Measurements from ENCODE around the gene PTCRA.
"Not testable (repeated sequence)": the region's sequence is repeated elsewhere in the genome, so short reads cannot be mapped to it uniquely, and the experiment has no call there.

PTCRA gene

GRCh38 chr6:42891199-42891722 is 24.6 kb upstream of the PTCRA start:
- H3K27me3 ChIP-seq (ENCODE audit: low read depth), result no peaks in the 10 kb centered on the region
- peak overlapping the region; percentile 98 for H3K4me3 ChIP-seq
- in situ Hi-C loops (cut with MboI; ENCODE audit: low sequenced_read_pairs), result loop anchor here (25.0 kb wide), 3 partner anchors 154 to 804 kb away; partner anchors contain the start of genes MRPS10 and TBCC
- H3K36me3 ChIP-seq (replicated peaks), result peaks cover 17% of the 10 kb centered on the region
- H3K4me1 ChIP-seq, result peaks cover 11% of the 10 kb centered on the region
- DNase-seq (ENCODE audit: low spot score in 2 of 2), result no peak
- no peaks in the 10 kb centered on the region for H3K9me3 ChIP-seq

GRCh38 chr6:42894041-42894828 is 21.6 kb upstream of the PTCRA start:
- H3K27me3 ChIP-seq (ENCODE audit: low read depth); H3K36me3 ChIP-seq (replicated peaks); H3K9me3 ChIP-seq; DNase-seq (ENCODE audit: low spot score in 2 of 2); H3K4me3 ChIP-seq: not testable (repeated sequence)
- H3K4me1 ChIP-seq, result peaks cover 11% of the 10 kb centered on the region
- in situ Hi-C loops (cut with MboI; ENCODE audit: low sequenced_read_pairs), result loop anchor here (25.0 kb wide), 3 partner anchors 157 to 807 kb away; partner anchors contain the start of genes MRPS10 and TBCC

- H3K9me3 ChIP-seq, result no peaks in the 10 kb centered on the region
- DNase-seq (ENCODE audit: low spot score in 2 of 2), result no peak
- in situ Hi-C loops (cut with MboI; ENCODE audit: low sequenced_read_pairs), result loop anchor here (25.0 kb wide), 3 partner anchors 159 to 809 kb away; partner anchors contain the start of genes MRPS10 and TBCC
- H3K27me3 ChIP-seq (ENCODE audit: low read depth), result no peaks in the 10 kb centered on the region
- no peaks in the 10 kb centered on the region for H3K36me3 ChIP-seq (replicated peaks)
- H3K4me3 ChIP-seq, result no peak overlapping the region
- peaks cover under 1% of the 10 kb centered on the region for H3K4me1 ChIP-seq
Measured at GRCh38 chr6:42896178-42896719, 19.6 kb upstream of the PTCRA start.

GRCh38 chr6:42898891-42899361 is 16.9 kb upstream of the PTCRA start:
- Histone ChIP-seq H3K9me3 (no peaks in the 10 kb centered on the region), H3K4me3 (no peak overlapping the region), H3K36me3 (replicated peaks) (no peaks in the 10 kb centered on the region), H3K27me3 (ENCODE audit: low read depth) (no peaks in the 10 kb centered on the region), H3K4me1 (peaks cover 11% of the 10 kb centered on the region)
- in situ Hi-C loops (cut with MboI; ENCODE audit: low sequenced_read_pairs), result loop anchor here (25.0 kb wide), 3 partner anchors 162 to 812 kb away; partner anchors contain the start of genes MRPS10 and TBCC
- DNase-seq (ENCODE audit: low spot score in 2 of 2), result peak; percentile 62 to 88

GRCh38 chr6:42899871-42900270 is 16.0 kb upstream of the PTCRA start:
- peaks cover 11% of the 10 kb centered on the region for H3K4me1 ChIP-seq
- no peak for DNase-seq (ENCODE audit: low spot score in 2 of 2)
- no peaks in the 10 kb centered on the region for H3K27me3 ChIP-seq (ENCODE audit: low read depth)
- in situ Hi-C loops (cut with MboI; ENCODE audit: low sequenced_read_pairs), result loop anchor here (25.0 kb wide), 3 partner anchors 163 to 813 kb away; partner anchors contain the start of genes MRPS10 and TBCC
- H3K4me3 ChIP-seq, result no peak overlapping the region
- no peaks in the 10 kb centered on the region for H3K36me3 ChIP-seq (replicated peaks)
- H3K9me3 ChIP-seq, result no peaks in the 10 kb centered on the region

GRCh38 chr6:42901538-42901957 is 14.3 kb upstream of the PTCRA start:
- Histone ChIP-seq H3K4me1 (peaks cover 11% of the 10 kb centered on the region), H3K36me3 (replicated peaks) (no peaks in the 10 kb centered on the region), H3K9me3 (no peaks in the 10 kb centered on the region), H3K27me3 (ENCODE audit: low read depth) (no peaks in the 10 kb centered on the region), H3K4me3 (no peak overlapping the region)
- in situ Hi-C loops (cut with MboI; ENCODE audit: low sequenced_read_pairs), result no loop called here
- peak; percentile 82 to 87 for DNase-seq (ENCODE audit: low spot score in 2 of 2)

GRCh38 chr6:42902429-42903263 is 13.2 kb upstream of the PTCRA start:
- DNase-seq (ENCODE audit: low spot score in 2 of 2), result peak in 1 of 2 experiments; percentile 28
- H3K36me3 ChIP-seq (replicated peaks); H3K27me3 ChIP-seq (ENCODE audit: low read depth); H3K9me3 ChIP-seq; in situ Hi-C loops (cut with MboI; ENCODE audit: low sequenced_read_pairs); H3K4me3 ChIP-seq: not testable (repeated sequence)
- H3K4me1 ChIP-seq, result peaks cover 11% of the 10 kb centered on the region

GRCh38 chr6:42904467-42904866 is 11.4 kb upstream of the PTCRA start:
- Histone ChIP-seq H3K36me3 (replicated peaks) (no peaks in the 10 kb centered on the region), H3K4me3 (no peak overlapping the region), H3K4me1 (peaks cover 11% of the 10 kb centered on the region), H3K9me3 (no peaks in the 10 kb centered on the region), H3K27me3 (ENCODE audit: low read depth) (no peaks in the 10 kb centered on the region)
- DNase-seq (ENCODE audit: low spot score in 2 of 2), result no peak
- in situ Hi-C loops (cut with MboI; ENCODE audit: low sequenced_read_pairs), result no loop called here

- Histone ChIP-seq H3K9me3 (no peaks in the 10 kb centered on the region), H3K27me3 (ENCODE audit: low read depth) (no peaks in the 10 kb centered on the region), H3K36me3 (replicated peaks) (no peaks in the 10 kb centered on the region), H3K4me3 (no peak overlapping the region), H3K4me1 (peaks cover 5% of the 10 kb centered on the region)
- DNase-seq (ENCODE audit: low spot score in 2 of 2), result no peak
- in situ Hi-C loops (cut with MboI; ENCODE audit: low sequenced_read_pairs), result loop anchor here (5.0 kb wide), 1 partner anchor 235 kb away; no protein-coding TSS in a partner anchor
Measured at GRCh38 chr6:42907336-42907735, 8.5 kb upstream of the PTCRA start.

GRCh38 chr6:42909835-42910234 is 6.0 kb upstream of the PTCRA start:
- no peak for DNase-seq (ENCODE audit: low spot score in 2 of 2)
- Histone ChIP-seq H3K9me3 (no peaks in the 10 kb centered on the region), H3K4me3 (no peak overlapping the region), H3K4me1 (no peaks in the 10 kb centered on the region), H3K36me3 (replicated peaks) (no peaks in the 10 kb centered on the region), H3K27me3 (ENCODE audit: low read depth) (no peaks in the 10 kb centered on the region)
- in situ Hi-C loops (cut with MboI; ENCODE audit: low sequenced_read_pairs), result loop anchor here (5.0 kb wide), 1 partner anchor 232 kb away; no protein-coding TSS in a partner anchor

GRCh38 chr6:42911171-42912021 is 4.5 kb upstream of the PTCRA start:
- no peaks in the 10 kb centered on the region for H3K4me1 ChIP-seq
- H3K4me3 ChIP-seq, result no peak overlapping the region
- DNase-seq (ENCODE audit: low spot score in 2 of 2), result no peak
- in situ Hi-C loops (cut with MboI; ENCODE audit: low sequenced_read_pairs), result no loop called here
- H3K36me3 ChIP-seq (replicated peaks), result no peaks in the 10 kb centered on the region
- H3K9me3 ChIP-seq, result no peaks in the 10 kb centered on the region
- H3K27me3 ChIP-seq (ENCODE audit: low read depth), result no peaks in the 10 kb centered on the region

GRCh38 chr6:42914546-42914945 is 1.3 kb upstream of the PTCRA start:
- DNase-seq (ENCODE audit: low spot score in 2 of 2), result no peak
- no peaks in the 10 kb centered on the region for H3K4me1 ChIP-seq
- H3K9me3 ChIP-seq, result no peaks in the 10 kb centered on the region
- H3K4me3 ChIP-seq, result no peak overlapping the region
- no peaks in the 10 kb centered on the region for H3K27me3 ChIP-seq (ENCODE audit: low read depth)
- H3K36me3 ChIP-seq (replicated peaks), result no peaks in the 10 kb centered on the region
- in situ Hi-C loops (cut with MboI; ENCODE audit: low sequenced_read_pairs), result no loop called here
